ENCODE measurements around the gene SLC35E1. TPM values are rescaled to one million over a fixed set of nuclear protein-coding genes. Genes with fewer than 3 reads are reported as not detected.
"Not testable (repeated sequence)": the region's sequence is repeated elsewhere in the genome, so short reads cannot be mapped to it uniquely, and the experiment has no call there.

Gene SLC35E1
- total and polyA plus RNA-seq, 2 of the 13 experiments (the other 11 are each of a cell fraction or from before 2014, with no cell fraction given): 21.2 to 46.5 TPM

GRCh38 chr19:16514383-16515019 lies 57.7 kb downstream of the SLC35E1 start:
- 95% methylated on average over 15 of the region's 24 CpGs for WGBS (ENCODE audit: low lambda C conversion rate)
- H2AFZ ChIP-seq (ENCODE audit: low read length): no peak overlapping the region
- ChIA-PET CTCF (ENCODE audit: low intra/inter-chr PET ratio, low total read pairs) (interaction anchor here (1.3 kb wide), 1 partner anchor 73 kb away, joined by 3 read pairs; no protein-coding TSS in a partner anchor), POLR2A (no interaction called here)
- no peak for DNase-seq (ENCODE audit: low spot score)
- H3K4me1 ChIP-seq (ENCODE audit: insufficient read depth, low read length): no peaks in the 10 kb centered on the region
- no peaks in the 10 kb centered on the region for H4K20me1 ChIP-seq (ENCODE audit: insufficient read depth, low read length)
- no peak overlapping the region for H3K27ac ChIP-seq (ENCODE audit: extremely low read length, insufficient read depth, low read length)
- H3K36me3 ChIP-seq (replicated peaks in 1 of 2; ENCODE audit: control insufficient read depth in 1 of 2, insufficient read depth in 2 of 2, low read length in 2 of 2): peaks cover 18 to 64% of the 10 kb centered on the region in 2 experiments
- in situ Hi-C loops (cut with HindIII; ENCODE audit: extremely low pct_ligation_motif_present, low pct_unique_long_range_greater_than_20kb) (no loop called here), intact Hi-C loops (cut with micrococcal nuclease; ENCODE audit: unreplicated experiment) (no loop called here)
- H3K9ac ChIP-seq (ENCODE audit: insufficient read depth, low read depth, low read length): no peak overlapping the region
- no peaks in the 10 kb centered on the region for H3K9me3 ChIP-seq (ENCODE audit: low read length)
- H3K4me2 ChIP-seq (ENCODE audit: low read depth, low read length): no peak overlapping the region
- peak; percentile 58 for ATAC-seq
- TF ChIP-seq MAZ (IDR thresholded peaks at IDR 0.05; ENCODE audit: borderline replicate concordance, low read depth, low read length) (no peak), MAZ (CRISPR knock-in tag; IDR thresholded peaks at IDR 0.05; ENCODE audit: low read depth) (no peak), ZNF687 (CRISPR knock-in tag; IDR thresholded peaks at IDR 0.05) (0 out of 2 replicates have a peak, but pooled peaks have one; percentile 9), RBFOX2 (IDR thresholded peaks at IDR 0.05; ENCODE audit: low read depth, low read length) (0 out of 2 replicates have a peak, but pooled peaks have one; percentile 11), NBN (conservative IDR thresholded peaks at IDR 0.05) (no peak), CTCF (CRISPR knock-in tag; IDR thresholded peaks at IDR 0.05) (peak; percentile 8; the same call in 1 of the 2 replicates), ZNF784 (CRISPR knock-in tag; IDR thresholded peaks at IDR 0.05; ENCODE audit: borderline replicate concordance) (no peak), STAG1 (CRISPR knock-in tag; IDR thresholded peaks at IDR 0.05) (peak; percentile 39; the same call in 1 of the 2 replicates)
- no TSS peak for BruUV-seq (replicated peaks)
- no peaks in the 10 kb centered on the region for H3K79me2 ChIP-seq (ENCODE audit: insufficient read depth, low read length)
- H3K4me3 ChIP-seq (replicated peaks in 1 of 3; ENCODE audit: insufficient read depth in 1 of 3, low read depth in 2 of 3, low read length in 3 of 3): no peak overlapping the region
- H3K27me3 ChIP-seq (ENCODE audit: control insufficient read depth in 1 of 2, insufficient read depth in 2 of 2, low read length in 2 of 2): no peaks in the 10 kb centered on the region; a peak in 1 of 5 replicates
- FAIRE-seq: no peak

GRCh38 chr19:16512611-16513010 lies 59.6 kb downstream of the SLC35E1 start:
- H3K4me1 ChIP-seq (ENCODE audit: insufficient read depth, low read length); FAIRE-seq; H4K20me1 ChIP-seq (ENCODE audit: insufficient read depth, low read length); H3K4me3 ChIP-seq (replicated peaks in 1 of 3; ENCODE audit: insufficient read depth in 1 of 3, low read depth in 2 of 3, low read length in 3 of 3); CTCF ChIA-PET (ENCODE audit: low intra/inter-chr PET ratio, low total read pairs); POLR2A ChIA-PET; H3K9ac ChIP-seq (ENCODE audit: insufficient read depth, low read depth, low read length); DNase-seq (ENCODE audit: low spot score); H3K79me2 ChIP-seq (ENCODE audit: insufficient read depth, low read length); BruUV-seq (replicated peaks); in situ Hi-C loops (cut with HindIII; ENCODE audit: extremely low pct_ligation_motif_present, low pct_unique_long_range_greater_than_20kb); H3K4me2 ChIP-seq (ENCODE audit: low read depth, low read length); intact Hi-C loops (cut with micrococcal nuclease; ENCODE audit: unreplicated experiment); H3K27ac ChIP-seq (ENCODE audit: extremely low read length, insufficient read depth, low read length); H3K27me3 ChIP-seq (ENCODE audit: control insufficient read depth in 1 of 2, insufficient read depth in 2 of 2, low read length in 2 of 2); H2AFZ ChIP-seq (ENCODE audit: low read length); ATAC-seq; H3K9me3 ChIP-seq (ENCODE audit: low read length): not testable (repeated sequence)
- H3K36me3 ChIP-seq (replicated peaks in 1 of 2; ENCODE audit: control insufficient read depth in 1 of 2, insufficient read depth in 2 of 2, low read length in 2 of 2): peaks cover 13 to 53% of the 10 kb centered on the region in 2 experiments
- 98% methylated on average over 10 of the region's 10 CpGs for WGBS (ENCODE audit: low lambda C conversion rate)

All from HepG2 (cell line).